Thymus (tissue), 11 donors: ENCODE data around the gene SORL1-AS1.

Experiments used
- DNase-seq, 9 donors: peaks; one replicate each; pipeline ENCODE4 v3.0.0-alpha.2; 2013; ENCODE audit warnings: low spot score in 9 of 9, low read depth in 6 of 9, missing footprints in 1 of 9
- H3K27ac ChIP-seq, 2 donors: one replicate each; pipeline ENCODE4 v1.5.1; 2013; ENCODE audit warnings: control low read depth in 1 of 2, low read depth in 1 of 2, low read length in 1 of 2, mild to moderate bottlenecking in 1 of 2, moderate library complexity in 1 of 2
- H3K27me3 ChIP-seq, 2 donors: one replicate each; pipeline ENCODE4 v1.5.1; 2013; ENCODE audit warnings: low read length in 1 of 2; ENCODE audit not compliant: control insufficient read depth in 2 of 2, insufficient read depth in 1 of 2
- H3K36me3 ChIP-seq, 2 donors: one replicate each; pipeline ENCODE4 v1.5.1; 2013; ENCODE audit warnings: low read length in 1 of 2, mild to moderate bottlenecking in 1 of 2, moderate library complexity in 1 of 2; ENCODE audit not compliant: control insufficient read depth in 2 of 2, insufficient read depth in 2 of 2
- H3K4me1 ChIP-seq, 2 donors: one replicate each; pipeline ENCODE4 v1.5.1; 2013; ENCODE audit warnings: low read length in 2 of 2; ENCODE audit not compliant: control insufficient read depth in 2 of 2, insufficient read depth in 2 of 2
- H3K4me3 ChIP-seq, 2 donors: one replicate each; pipeline ENCODE4 v1.5.1; 2013; ENCODE audit warnings: low read length in 2 of 2, control low read depth in 1 of 2, mild to moderate bottlenecking in 1 of 2
- H3K9me3 ChIP-seq, 2 donors: one replicate each; pipeline ENCODE4 v1.5.1; 2013; ENCODE audit warnings: low read length in 1 of 2, mild to moderate bottlenecking in 1 of 2; ENCODE audit not compliant: control insufficient read depth in 2 of 2, insufficient read depth in 1 of 2
- WGBS: extraction: QIAGEN DNeasy Blood & Tissue Kit; methylation state at CpG from one replicate; pipeline ENCODE4 v1.1.7; 2013; 5-methylcytosine and 5-hydroxymethylcytosine counted together
- donor health status: healthy.

The SORL1-AS1 gene

DNA sequence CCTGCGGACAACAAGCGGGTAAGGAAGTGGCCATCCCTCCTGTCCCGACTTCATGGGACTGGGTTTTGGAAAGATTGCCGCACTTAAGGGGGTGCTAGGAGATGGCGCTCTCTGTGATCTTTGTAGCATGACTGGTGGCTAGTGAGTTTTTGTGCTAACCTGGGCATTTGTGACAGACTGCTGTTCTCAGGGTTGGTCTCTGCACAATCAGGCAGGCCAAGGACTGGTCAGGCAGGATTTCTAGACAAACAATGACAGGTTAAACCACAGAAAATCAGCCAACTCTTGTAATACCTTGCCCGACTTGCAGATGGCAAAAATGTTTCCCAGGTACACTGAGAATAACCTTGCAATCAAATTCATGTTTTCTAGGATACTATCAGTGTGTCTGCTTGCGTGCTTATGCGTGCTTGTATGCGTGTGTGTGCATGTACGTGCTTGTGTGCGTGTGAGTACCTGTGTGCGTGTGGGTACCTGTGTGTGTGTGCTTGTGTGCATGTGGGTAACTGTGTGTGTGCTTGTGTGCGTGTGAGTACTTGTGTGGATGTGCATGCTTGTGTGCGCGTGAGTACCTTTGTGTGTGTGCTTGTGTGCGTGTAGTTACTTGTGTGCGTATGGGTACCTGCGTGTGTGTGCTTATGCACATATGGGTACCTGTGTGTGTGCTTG, 25.6 kb upstream of the SORL1-AS1 start:
- no peaks in the 10 kb centered on the region for H3K9me3 ChIP-seq
- 97% methylated on average over 18 of the region's 18 CpGs for WGBS
- H3K27me3 ChIP-seq = no peaks in the 10 kb centered on the region
- peaks cover 10 to 23% of the 10 kb centered on the region in 2 donors for H3K36me3 ChIP-seq
- peaks cover 13 to 34% of the 10 kb centered on the region in 2 donors for H3K4me1 ChIP-seq
- H3K27ac ChIP-seq = no peak overlapping the region
- no peak for DNase-seq
- no peak overlapping the region for H3K4me3 ChIP-seq

DNA sequence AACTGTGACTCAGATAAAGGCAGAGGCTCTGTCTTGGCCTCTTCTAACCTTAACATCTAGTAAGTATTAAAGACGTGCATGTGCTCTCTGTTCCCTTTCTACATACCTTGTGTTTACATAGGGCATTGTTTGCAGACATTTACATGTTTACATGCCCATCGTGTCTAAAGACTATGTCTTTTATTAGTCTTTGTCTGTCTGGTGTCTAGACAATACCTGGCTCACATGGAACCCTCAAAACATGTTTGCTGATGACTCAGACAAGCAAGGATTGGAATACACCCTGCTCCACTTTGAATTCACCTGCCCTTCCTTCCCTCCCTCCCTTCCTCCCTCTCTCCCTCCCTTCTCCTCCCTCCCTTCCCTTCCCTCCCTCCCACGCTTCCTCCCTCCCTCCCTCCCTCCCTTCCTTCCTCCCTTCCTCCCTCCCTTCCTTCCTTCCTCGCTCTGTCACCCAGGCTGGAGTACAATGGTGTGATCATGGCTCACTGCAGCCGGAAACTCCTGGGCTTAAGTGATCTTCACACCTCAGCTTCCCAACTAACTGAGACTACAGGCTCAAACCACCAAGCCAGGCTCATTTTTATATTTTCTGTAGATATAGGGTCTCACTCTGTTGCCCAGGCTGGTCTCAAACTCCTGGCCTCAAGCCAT, 23.7 kb upstream of the SORL1-AS1 start:
- peaks cover 14 to 34% of the 10 kb centered on the region in 2 donors for H3K36me3 ChIP-seq
- no peak for DNase-seq
- H3K4me1 ChIP-seq = peaks cover 0 to 19% of the 10 kb centered on the region in 2 donors
- H3K9me3 ChIP-seq = no peaks in the 10 kb centered on the region
- 93% methylated on average over 5 of the region's 5 CpGs for WGBS
- H3K27ac ChIP-seq = no peak overlapping the region
- no peaks in the 10 kb centered on the region for H3K27me3 ChIP-seq
- H3K4me3 ChIP-seq = no peak overlapping the region

DNA sequence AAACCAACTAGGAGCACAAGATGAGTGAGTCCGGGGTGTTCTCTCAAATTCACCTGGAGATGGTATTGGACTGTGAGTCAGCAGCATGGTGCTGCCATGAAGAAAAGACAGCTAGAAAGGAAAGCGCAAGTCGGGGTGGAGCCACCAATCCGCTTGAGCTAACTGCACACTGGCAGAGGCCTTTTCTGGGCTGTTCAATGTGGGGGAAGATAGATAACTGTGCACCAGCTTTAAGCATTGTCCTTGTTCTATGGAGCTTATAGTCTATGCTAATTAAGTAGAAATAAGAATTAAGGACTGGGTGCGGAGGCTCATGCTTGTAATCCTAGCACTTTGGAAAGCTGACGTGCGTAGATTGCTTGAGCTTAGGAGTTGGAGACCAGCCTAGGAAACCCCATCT, 21.9 kb upstream of the SORL1-AS1 start:
- 99% methylated on average over 7 of the region's 7 CpGs for WGBS
- Histone ChIP-seq H3K9me3 (no peaks in the 10 kb centered on the region), H3K4me1 (peaks cover 3 to 16% of the 10 kb centered on the region in 2 donors), H3K36me3 (peaks cover 25 to 52% of the 10 kb centered on the region in 2 donors), H3K27me3 (no peaks in the 10 kb centered on the region), H3K27ac (no peak overlapping the region), H3K4me3 (no peak overlapping the region)
- DNase-seq = no peak

DNA sequence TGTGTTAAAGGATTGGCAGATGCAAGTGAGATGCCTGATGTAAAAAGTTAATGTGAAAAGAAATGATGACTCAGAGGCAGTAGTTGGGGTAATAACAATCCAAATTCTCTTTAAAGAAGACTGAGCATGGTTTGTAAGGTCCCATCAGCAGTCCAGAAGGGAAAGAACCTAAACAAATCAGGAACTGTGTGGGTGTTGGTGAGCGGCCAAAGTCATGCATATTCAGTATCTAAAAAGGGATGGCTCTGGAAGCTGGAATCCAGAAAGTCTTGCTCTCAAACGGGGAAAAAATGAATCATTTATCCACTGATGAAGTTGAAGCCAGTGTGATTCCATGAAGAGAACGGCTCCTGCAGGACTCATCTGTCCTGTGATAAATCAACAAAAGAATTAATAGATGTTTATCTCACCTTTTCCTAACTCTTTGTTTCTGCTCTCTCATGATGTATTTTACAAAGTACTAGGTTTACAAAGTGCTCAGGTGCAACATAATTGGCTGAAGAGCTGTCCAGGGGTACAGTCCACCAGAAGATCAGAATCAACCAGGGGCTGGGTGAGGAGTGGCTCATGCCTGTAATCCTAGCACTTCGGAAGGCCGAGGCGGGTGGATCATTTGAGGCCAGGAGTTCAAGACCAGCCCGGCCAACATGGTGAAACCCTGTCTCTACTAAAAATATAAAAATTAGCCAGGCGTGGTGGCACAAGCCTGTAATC, 20.5 kb upstream of the SORL1-AS1 start:
- Histone ChIP-seq H3K9me3 (no peaks in the 10 kb centered on the region), H3K27me3 (no peaks in the 10 kb centered on the region), H3K36me3 (peaks cover 19 to 46% of the 10 kb centered on the region in 2 donors), H3K4me1 (peaks cover 12 to 16% of the 10 kb centered on the region in 2 donors), H3K4me3 (no peak overlapping the region), H3K27ac (no peak overlapping the region)
- no peak for DNase-seq
- 93% methylated on average over 8 of the region's 8 CpGs for WGBS

DNA sequence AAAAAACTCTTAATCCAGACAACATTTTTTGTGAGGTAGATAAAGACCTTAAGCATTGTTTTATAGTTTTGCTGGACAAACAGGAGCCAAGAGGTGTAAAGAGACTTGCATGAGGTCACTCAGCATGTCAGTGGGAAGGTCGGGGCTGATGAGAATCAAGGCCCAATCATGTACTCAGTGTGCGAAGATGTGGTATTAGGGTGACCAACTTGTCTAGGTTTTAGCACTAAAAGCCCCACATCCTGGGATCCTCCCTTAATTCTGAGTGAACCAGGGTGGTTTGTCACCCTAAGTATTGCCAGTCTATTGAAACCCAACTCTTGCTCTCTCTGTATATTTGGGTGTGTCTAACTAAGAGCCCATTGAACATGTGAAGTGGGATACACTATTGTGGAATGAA, 19.5 kb upstream of the SORL1-AS1 start:
- Histone ChIP-seq H3K36me3 (peaks cover 18 to 42% of the 10 kb centered on the region in 2 donors), H3K4me1 (peaks cover 20 to 25% of the 10 kb centered on the region in 2 donors), H3K27me3 (no peaks in the 10 kb centered on the region), H3K4me3 (no peak overlapping the region), H3K27ac (no peak overlapping the region), H3K9me3 (no peaks in the 10 kb centered on the region)
- 96% methylated on average over 2 of the region's 2 CpGs for WGBS
- no peak for DNase-seq

DNA sequence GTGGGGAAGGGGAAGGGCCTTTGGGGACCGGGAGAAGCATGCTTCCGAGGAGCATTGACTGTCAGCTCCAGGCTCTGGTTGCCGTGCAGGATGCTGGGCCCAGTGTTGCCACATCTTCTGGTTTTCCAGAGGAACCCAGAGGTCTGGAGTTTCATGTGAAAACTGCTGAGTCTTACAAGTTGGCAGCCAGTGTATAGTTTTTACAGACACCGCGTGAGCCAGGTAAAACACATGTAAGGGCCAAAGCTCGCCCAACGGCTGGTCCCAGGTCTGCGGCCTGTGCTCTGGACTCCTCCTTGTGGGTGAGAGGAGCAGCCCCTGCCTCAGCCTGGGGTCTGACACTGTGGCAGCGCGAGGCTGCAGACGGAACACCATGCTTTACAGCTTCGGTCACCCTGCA, 18.4 kb upstream of the SORL1-AS1 start:
- no peak overlapping the region for H3K4me3 ChIP-seq
- peaks cover 18 to 42% of the 10 kb centered on the region in 2 donors for H3K36me3 ChIP-seq

DNA sequence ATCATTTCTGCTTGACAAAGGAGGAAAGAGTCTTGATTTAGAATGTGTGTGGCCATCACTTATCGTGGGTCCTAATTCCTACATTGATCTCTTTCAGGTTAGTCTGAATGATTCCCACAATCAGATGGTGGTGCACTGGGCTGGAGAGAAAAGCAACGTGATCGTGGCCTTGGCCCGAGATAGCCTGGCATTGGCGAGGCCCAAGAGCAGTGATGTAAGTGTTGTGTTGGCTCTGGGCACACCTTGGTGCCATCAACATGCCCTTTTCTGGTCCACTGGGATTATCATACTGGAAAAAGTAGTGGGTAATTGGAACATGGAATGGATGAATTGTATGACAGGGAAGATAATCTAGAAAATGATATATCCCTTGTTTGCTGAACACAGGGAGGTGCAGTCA, 17.1 kb upstream of the SORL1-AS1 start:
- H3K9me3 ChIP-seq = no peaks in the 10 kb centered on the region
- H3K27ac ChIP-seq = no peak overlapping the region
- H3K27me3 ChIP-seq = no peaks in the 10 kb centered on the region
- 97% methylated on average over 5 of the region's 5 CpGs for WGBS
- H3K36me3 ChIP-seq = peaks cover 18 to 38% of the 10 kb centered on the region in 2 donors
- no peak for DNase-seq
- peaks cover 30 to 42% of the 10 kb centered on the region in 2 donors for H3K4me1 ChIP-seq
- no peak overlapping the region for H3K4me3 ChIP-seq

More for the DNA sequence above, 18.4 kb upstream of the SORL1-AS1 start:
- no peak for DNase-seq
- Histone ChIP-seq H3K9me3 (no peaks in the 10 kb centered on the region), H3K27ac (no peak overlapping the region), H3K4me1 (peaks cover 25 to 36% of the 10 kb centered on the region in 2 donors), H3K27me3 (no peaks in the 10 kb centered on the region)
- whole genome bisulfite sequencing = 97% methylated on average over 12 of the region's 12 CpGs

DNA sequence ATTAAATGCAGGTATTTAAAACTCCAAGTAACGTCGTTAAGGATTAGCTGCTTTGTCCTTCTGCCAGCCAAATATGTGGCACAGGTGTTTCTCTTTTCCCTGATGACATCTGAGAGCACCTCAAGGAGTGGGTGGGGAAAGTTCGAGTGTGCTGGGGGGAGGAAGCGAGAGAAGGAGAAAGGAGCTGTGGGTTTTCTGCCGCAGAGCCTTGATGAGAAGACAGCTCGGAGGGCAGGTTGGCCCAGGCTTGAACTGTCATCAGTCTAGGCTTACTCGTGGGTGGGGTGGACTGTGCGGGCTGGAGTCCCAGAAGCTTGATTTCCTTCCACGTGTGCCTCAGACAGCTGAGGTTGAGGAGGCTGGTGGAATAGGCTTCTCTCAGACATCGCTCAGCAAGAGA, 15.2 kb upstream of the SORL1-AS1 start:
- Histone ChIP-seq H3K27ac (peak overlapping the region; percentile 15 to 65), H3K36me3 (peaks cover 15 to 28% of the 10 kb centered on the region in 2 donors), H3K9me3 (no peaks in the 10 kb centered on the region), H3K4me3 (no peak overlapping the region), H3K4me1 (peaks cover 35 to 48% of the 10 kb centered on the region in 2 donors), H3K27me3 (no peaks in the 10 kb centered on the region)
- peak in 5 of 9 donors; percentile 67 to 85 (median 68) for DNase-seq
- 4% methylated on average over 10 of the region's 10 CpGs for whole genome bisulfite sequencing

DNA sequence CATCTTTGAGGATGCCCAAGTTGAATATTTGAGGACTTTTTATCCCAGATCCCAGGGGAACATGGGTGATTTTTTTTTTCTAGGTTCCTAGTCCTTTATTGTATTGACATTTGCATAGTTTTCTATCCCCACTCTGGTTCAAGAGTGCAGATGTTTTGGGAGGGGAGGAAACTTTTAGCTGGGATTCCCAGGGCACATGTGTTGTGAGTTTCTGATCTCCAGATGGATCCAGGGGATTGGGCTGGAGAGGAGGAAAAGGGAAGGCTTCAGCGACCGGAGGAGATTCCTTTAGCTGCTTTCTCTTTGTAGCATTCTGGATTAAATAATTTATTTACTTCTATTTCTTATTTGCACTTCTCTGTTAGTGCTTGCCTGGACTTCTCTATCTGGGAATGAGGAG, 14.7 kb upstream of the SORL1-AS1 start:
- Histone ChIP-seq H3K4me3 (no peak overlapping the region), H3K27ac (peak overlapping the region; percentile 1 to 65), H3K27me3 (no peaks in the 10 kb centered on the region), H3K9me3 (no peaks in the 10 kb centered on the region), H3K4me1 (peaks cover 35 to 53% of the 10 kb centered on the region in 2 donors), H3K36me3 (peaks cover 15 to 28% of the 10 kb centered on the region in 2 donors)
- no peak for DNase-seq
- 98% methylated on average over 2 of the region's 2 CpGs for WGBS
